HL-60/S4 (cell line): ENCODE results near the gene STIM1.
"Not testable (repeated sequence)": the region's sequence is repeated elsewhere in the genome, so short reads cannot be mapped to it uniquely, and the experiment has no call there.

Source experiments
- in situ Hi-C: fragments of 300-500 bp; cut with MboI; formaldehyde crosslinking; loops from 2 replicates; pipeline ENCODE4 v1.14.3; 2022; ENCODE audit warnings: low sequenced_read_pairs

The STIM1 gene

GRCh38 chr11:4090258-4090657, 234.8 kb downstream of the STIM1 start:
- in situ Hi-C loops: no loop called here

GRCh38 chr11:4092026-4092425, 236.6 kb downstream of the STIM1 start:
- in situ Hi-C loops: no loop called here

GRCh38 chr11:4093519-4094347, 238.3 kb downstream of the STIM1 start:
- in situ Hi-C loops: no loop called here

GRCh38 chr11:4094348-4095291, 239.2 kb downstream of the STIM1 start, which contains the start of gene RRM1:
Gene RRM1, plus strand, starts transcription at chr11:4094799. Its CDS starts 214 bp downstream, at chr11:4095013.
- in situ Hi-C loops: no loop called here

- in situ Hi-C loops: no loop called here
Observed at GRCh38 chr11:4095509-4096230, 240.2 kb downstream of the STIM1 start.

GRCh38 chr11:4098026-4098621, 242.7 kb downstream of the STIM1 start:
- in situ Hi-C loops: no loop called here

- in situ Hi-C loops: no loop called here
Observed at GRCh38 chr11:4102711-4103110, 247.2 kb downstream of the STIM1 start.

GRCh38 chr11:4103269-4103668, 247.8 kb downstream of the STIM1 start:
- in situ Hi-C loops: no loop called here

- in situ Hi-C loops: no loop called here
Observed at GRCh38 chr11:4105916-4106315, 250.5 kb downstream of the STIM1 start.

GRCh38 chr11:4111834-4112233, 256.4 kb downstream of the STIM1 start:
- in situ Hi-C loops: no loop called here

GRCh38 chr11:4115128-4115527, 259.7 kb downstream of the STIM1 start:
- in situ Hi-C loops: no loop called here

GRCh38 chr11:4118107-4118506, 262.6 kb downstream of the STIM1 start:
- in situ Hi-C loops: no loop called here

GRCh38 chr11:4123218-4123617, 267.8 kb downstream of the STIM1 start:
- in situ Hi-C loops: no loop called here

- in situ Hi-C loops: no loop called here
Observed at GRCh38 chr11:4125141-4125540, 269.7 kb downstream of the STIM1 start.

- in situ Hi-C loops: no loop called here
Observed at GRCh38 chr11:4127357-4127756, 271.9 kb downstream of the STIM1 start.

- in situ Hi-C loops: not testable (repeated sequence)
Observed at GRCh38 chr11:4130219-4130618, 274.8 kb downstream of the STIM1 start.

GRCh38 chr11:4134806-4135205, 279.3 kb downstream of the STIM1 start:
- in situ Hi-C loops: no loop called here

GRCh38 chr11:4138497-4138896, 283.0 kb downstream of the STIM1 start:
- in situ Hi-C loops: no loop called here

GRCh38 chr11:4140067-4140636, 284.7 kb downstream of the STIM1 start:
- in situ Hi-C loops: no loop called here
